Sigmoid colon (tissue), 7 donors: ENCODE measurements around the gene SNX24. TPM values are rescaled to one million over a fixed set of nuclear protein-coding genes. Genes with fewer than 3 reads are reported as not detected.

Experiments used
- DNase-seq: peaks from one replicate; pipeline ENCODE4 v3.0.0-alpha.2; 2019
- H3K27ac ChIP-seq, 4 donors: fragments of 200-600 bp; sonication (generic); one replicate each; pipeline ENCODE4 v1.5.1; 2016 to 2019; ENCODE audit warnings: mild to moderate bottlenecking in 1 of 4
- H3K27me3 ChIP-seq, 3 donors: fragments of 200-600 bp; sonication (generic); one replicate each; pipeline ENCODE4 v1.5.1; 2019; ENCODE audit warnings: mild to moderate bottlenecking in 1 of 3
- H3K36me3 ChIP-seq, 4 donors: fragments of 200-600 bp; sonication (generic); one replicate each; pipeline ENCODE4 v1.5.1; 2016 to 2019
- H3K4me1 ChIP-seq, 4 donors: fragments of 200-600 bp; sonication (generic); one replicate each; pipeline ENCODE4 v1.5.1; 2017 to 2019
- H3K4me3 ChIP-seq, 4 donors: fragments of 200-600 bp; sonication (generic); one replicate each; pipeline ENCODE4 v1.5.1; 2017 to 2019; ENCODE audit warnings: mild to moderate bottlenecking in 2 of 4, moderate library complexity in 1 of 4
- H3K9me3 ChIP-seq, 4 donors: fragments of 200-600 bp in 3 of 4; sonication (generic) in 3 of 4; one replicate each; pipeline versions ENCODE4 v1.5.1 to v1.6.1; 2013 to 2019
- CTCF ChIP-seq, 4 experiments: fragments of 450-650 bp in 3 of 4; fragments of 200-600 bp in 1 of 4; IDR thresholded peaks; one replicate each; pipeline ENCODE4 v1.5.1; 2016 to 2019; ENCODE audit warnings: antibody characterized with exemption in 4 of 4, mild to moderate bottlenecking in 3 of 4, moderate library complexity in 2 of 4
- EP300 ChIP-seq, 4 donors: sonication (generic); formaldehyde crosslinking; IDR thresholded peaks; one replicate each; pipeline ENCODE4 v1.6.1; 2017; ENCODE audit warnings: antibody characterized with exemption in 4 of 4
- POLR2A ChIP-seq, 2 donors: fragments of 450-650 bp; IDR thresholded peaks; one replicate each; pipeline ENCODE4 v1.6.1; 2016; ENCODE audit warnings: antibody characterized with exemption in 2 of 2, mild to moderate bottlenecking in 2 of 2, moderate library complexity in 2 of 2
- POLR2AphosphoS5 ChIP-seq, 4 donors: sonication (generic); formaldehyde crosslinking; IDR thresholded peaks; one replicate each; pipeline ENCODE4 v1.6.1; 2017; ENCODE audit warnings: antibody characterized with exemption in 4 of 4
- WGBS, 2 donors: extraction: QIAGEN DNeasy Blood & Tissue Kit; methylation state at CpG; one replicate each; pipeline ENCODE4 v1.1.7; 2013; 5-methylcytosine and 5-hydroxymethylcytosine counted together
- intact Hi-C: fragments of 100-400 bp; cut with DNase I; formaldehyde crosslinking; loops from one replicate; pipeline ENCODE4 v1.15.1; 2023
- polyA plus RNA-seq, 3 donors: library from polyadenylated mRNA; stranded (reverse); fragments of 200-250 nt; gene quantifications; one replicate each; pipeline ENCODE4 v1.2.3, GENCODE V29; 2013
- total RNA-seq, 4 donors: library from RNA; depleted of rRNA; stranded (reverse); fragments of >200 nt; gene quantifications; one replicate each; pipeline ENCODE4 v1.1.0, GENCODE V29; 2016
- donor health status: healthy with polysubstance abuse.
- donor health status: Bipolar disorder and iron deficiency.
- donor health status: healthy.

SNX24 gene
- total and polyA plus RNA-seq, 7 donors: 7.3 to 28.2 (median 10.7) TPM

- 87 to 88% methylated on average over 4 of the region's 4 CpGs for WGBS, 2 donors
- Histone ChIP-seq H3K9me3 (no peaks in the 10 kb centered on the region), H3K4me3 (no peak overlapping the region), H3K36me3 (no peaks in the 10 kb centered on the region), H3K27ac (no peak overlapping the region), H3K4me1 (no peaks in the 10 kb centered on the region), H3K27me3 (no peaks in the 10 kb centered on the region)
- TF ChIP-seq POLR2AphosphoS5 (IDR thresholded peaks at IDR 0.05) (no peak), POLR2A (IDR thresholded peaks at IDR 0.05) (no peak), CTCF (IDR thresholded peaks at IDR 0.05) (no peak), EP300 (IDR thresholded peaks at IDR 0.05) (no peak)
- DNase-seq: no peak
- intact Hi-C loops: no loop called here
Measured at GRCh38 chr5:122924719-122925395, 79.4 kb downstream of the SNX24 start.

- WGBS, 2 donors: 93 to 97% methylated on average over 1 of the region's 1 CpG
- Histone ChIP-seq H3K9me3 (no peaks in the 10 kb centered on the region), H3K4me3 (no peak overlapping the region), H3K4me1 (no peaks in the 10 kb centered on the region), H3K36me3 (no peaks in the 10 kb centered on the region), H3K27ac (no peak overlapping the region), H3K27me3 (no peaks in the 10 kb centered on the region)
- no peak for TF ChIP-seq EP300 (IDR thresholded peaks at IDR 0.05)
- no peak for TF ChIP-seq CTCF (IDR thresholded peaks at IDR 0.05)
- TF ChIP-seq POLR2AphosphoS5 (IDR thresholded peaks at IDR 0.05): no peak
- no peak for TF ChIP-seq POLR2A (IDR thresholded peaks at IDR 0.05)
- intact Hi-C loops: no loop called here
- DNase-seq: no peak
Measured at GRCh38 chr5:122929001-122929400, 83.6 kb downstream of the SNX24 start.

GRCh38 chr5:122929980-122930379 lies 84.6 kb downstream of the SNX24 start:
- WGBS, 2 donors: 96% methylated on average over 1 of the region's 1 CpG
- Histone ChIP-seq H3K27ac (no peak overlapping the region), H3K4me3 (no peak overlapping the region), H3K4me1 (no peaks in the 10 kb centered on the region), H3K36me3 (no peaks in the 10 kb centered on the region), H3K27me3 (no peaks in the 10 kb centered on the region), H3K9me3 (no peaks in the 10 kb centered on the region)
- no peak for DNase-seq
- intact Hi-C loops: no loop called here
- no peak for TF ChIP-seq POLR2A (IDR thresholded peaks at IDR 0.05)
- no peak for TF ChIP-seq POLR2AphosphoS5 (IDR thresholded peaks at IDR 0.05)
- no peak for TF ChIP-seq CTCF (IDR thresholded peaks at IDR 0.05)
- TF ChIP-seq EP300 (IDR thresholded peaks at IDR 0.05): no peak

- Histone ChIP-seq H3K27ac (no peak overlapping the region), H3K36me3 (no peaks in the 10 kb centered on the region), H3K27me3 (no peaks in the 10 kb centered on the region), H3K4me1 (peaks cover 0 to 20% (median 5%) of the 10 kb centered on the region in 4 donors), H3K9me3 (no peaks in the 10 kb centered on the region), H3K4me3 (no peak overlapping the region)
- TF ChIP-seq POLR2A (IDR thresholded peaks at IDR 0.05) (no peak), POLR2AphosphoS5 (IDR thresholded peaks at IDR 0.05) (no peak)
- DNase-seq: no peak
- intact Hi-C loops: no loop called here
- 88 to 91% methylated on average over 7 of the region's 7 CpGs for WGBS, 2 donors
Measured at GRCh38 chr5:122933956-122934355, 88.5 kb downstream of the SNX24 start.

GRCh38 chr5:122936088-122936487 lies 90.7 kb downstream of the SNX24 start:
- no peaks in the 10 kb centered on the region for H3K36me3 ChIP-seq
- intact Hi-C loops: no loop called here
- peaks cover 0 to 23% (median 7%) of the 10 kb centered on the region in 4 donors for H3K4me1 ChIP-seq
- TF ChIP-seq EP300 (IDR thresholded peaks at IDR 0.05) (no peak), POLR2A (IDR thresholded peaks at IDR 0.05) (no peak), POLR2AphosphoS5 (IDR thresholded peaks at IDR 0.05) (no peak), CTCF (IDR thresholded peaks at IDR 0.05) (no peak)
- DNase-seq: no peak
- WGBS, 2 donors: 90 to 91% methylated on average over 1 of the region's 1 CpG
- no peak overlapping the region for H3K27ac ChIP-seq
- H3K4me3 ChIP-seq: no peak overlapping the region
- no peaks in the 10 kb centered on the region for H3K9me3 ChIP-seq
- no peaks in the 10 kb centered on the region for H3K27me3 ChIP-seq
